Loucy (cell line): ENCODE results near the gene SNCA.

Experiments
- CTCF ChIP-seq: fragments of 200-600 bp; sonication (generic); conservative IDR thresholded peaks from 2 replicates; pipeline ENCODE4 v1.5.1; 2014; ENCODE audit warnings: mild to moderate bottlenecking, antibody characterized with exemption, low read length
- EZH2phosphoT487 ChIP-seq: fragments of 200-600 bp; IDR thresholded peaks from 2 replicates; pipeline ENCODE4 v1.6.1; 2018; ENCODE audit warnings: antibody characterized with exemption, mild to moderate bottlenecking, moderate library complexity, borderline replicate concordance

- TF ChIP-seq CTCF: no peak
- no peak for TF ChIP-seq EZH2phosphoT487
Observed at GRCh38 chr4:89753601-89754066, 83.3 kb downstream of the SNCA start.
